Measurements from ENCODE around the gene CNR2. TPM values are rescaled to one million over a fixed set of nuclear protein-coding genes. Genes with fewer than 3 reads are reported as not detected.

The CNR2 gene
- total RNA-seq, 4 donors from 2014 or later: not detected

DNA sequence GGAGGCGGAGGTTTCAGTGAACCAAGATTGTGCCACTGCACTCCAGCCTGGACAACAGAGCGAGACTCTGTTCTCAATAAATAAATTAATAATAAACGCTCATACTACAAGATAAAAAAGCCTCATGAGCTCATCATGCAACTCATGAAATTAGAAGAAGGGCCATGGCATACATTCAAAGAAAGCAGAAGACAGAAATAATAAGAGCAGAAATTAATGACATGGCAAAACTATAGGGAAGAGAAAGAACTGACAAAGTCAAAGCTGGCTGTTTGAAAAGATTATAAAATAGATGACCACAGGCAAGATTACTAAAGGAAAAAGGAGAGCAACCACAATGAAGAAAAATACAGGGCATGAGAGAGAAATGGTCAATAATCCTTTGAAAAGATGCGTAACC, 30.4 kb downstream of the CNR2 start:
- H3K4me3 ChIP-seq (ENCODE audit: low read depth, poor library complexity, severe bottlenecking): no peak overlapping the region
- TF ChIP-seq, protein P1, sequence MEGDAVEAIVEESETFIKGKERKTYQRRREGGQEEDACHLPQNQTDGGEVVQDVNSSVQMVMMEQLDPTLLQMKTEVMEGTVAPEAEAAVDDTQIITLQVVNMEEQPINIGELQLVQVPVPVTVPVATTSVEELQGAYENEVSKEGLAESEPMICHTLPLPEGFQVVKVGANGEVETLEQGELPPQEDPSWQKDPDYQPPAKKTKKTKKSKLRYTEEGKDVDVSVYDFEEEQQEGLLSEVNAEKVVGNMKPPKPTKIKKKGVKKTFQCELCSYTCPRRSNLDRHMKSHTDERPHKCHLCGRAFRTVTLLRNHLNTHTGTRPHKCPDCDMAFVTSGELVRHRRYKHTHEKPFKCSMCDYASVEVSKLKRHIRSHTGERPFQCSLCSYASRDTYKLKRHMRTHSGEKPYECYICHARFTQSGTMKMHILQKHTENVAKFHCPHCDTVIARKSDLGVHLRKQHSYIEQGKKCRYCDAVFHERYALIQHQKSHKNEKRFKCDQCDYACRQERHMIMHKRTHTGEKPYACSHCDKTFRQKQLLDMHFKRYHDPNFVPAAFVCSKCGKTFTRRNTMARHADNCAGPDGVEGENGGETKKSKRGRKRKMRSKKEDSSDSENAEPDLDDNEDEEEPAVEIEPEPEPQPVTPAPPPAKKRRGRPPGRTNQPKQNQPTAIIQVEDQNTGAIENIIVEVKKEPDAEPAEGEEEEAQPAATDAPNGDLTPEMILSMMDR (IDR thresholded peaks at IDR 0.05): no peak
- TF ChIP-seq POLR2A (IDR thresholded peaks at IDR 0.05): no peak
- DNase-seq (ENCODE audit: low spot score in 2 of 2): no peak
- intact Hi-C loops (cut with DNase I; ENCODE audit: low total_unique reads): no loop called here
- 60 to 89% methylated on average over 4 of the region's 4 CpGs for WGBS, 2 donors

DNA sequence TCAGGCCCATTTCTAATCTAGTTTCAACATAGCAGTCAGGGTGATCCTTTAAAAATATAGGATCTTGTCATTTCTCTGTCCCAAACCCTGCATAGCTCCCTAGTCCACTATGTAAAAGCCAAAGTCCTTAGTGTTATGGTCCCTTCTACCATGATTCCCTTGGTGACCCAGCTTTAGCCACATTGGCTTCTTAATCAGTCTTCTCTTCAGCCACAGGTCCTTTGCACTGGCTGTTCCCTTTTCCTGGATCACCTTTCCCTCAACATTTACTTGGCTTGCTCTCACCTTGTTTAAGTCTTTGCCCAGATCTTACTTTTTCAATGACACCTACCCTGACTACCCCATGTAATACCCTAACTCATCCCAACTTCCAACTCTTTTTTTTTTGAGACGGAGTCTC, 33.4 kb downstream of the CNR2 start:
- TF ChIP-seq, protein P1 (IDR thresholded peaks at IDR 0.05): no peak
- no peak for TF ChIP-seq POLR2A (IDR thresholded peaks at IDR 0.05)
- intact Hi-C loops (cut with DNase I; ENCODE audit: low total_unique reads): no loop called here
- H3K4me3 ChIP-seq (ENCODE audit: low read depth, poor library complexity, severe bottlenecking): no peak overlapping the region
- DNase-seq (ENCODE audit: low spot score in 2 of 2): no peak
- WGBS, 2 donors: 94 to 100% methylated on average over 1 of the region's 1 CpG

DNA sequence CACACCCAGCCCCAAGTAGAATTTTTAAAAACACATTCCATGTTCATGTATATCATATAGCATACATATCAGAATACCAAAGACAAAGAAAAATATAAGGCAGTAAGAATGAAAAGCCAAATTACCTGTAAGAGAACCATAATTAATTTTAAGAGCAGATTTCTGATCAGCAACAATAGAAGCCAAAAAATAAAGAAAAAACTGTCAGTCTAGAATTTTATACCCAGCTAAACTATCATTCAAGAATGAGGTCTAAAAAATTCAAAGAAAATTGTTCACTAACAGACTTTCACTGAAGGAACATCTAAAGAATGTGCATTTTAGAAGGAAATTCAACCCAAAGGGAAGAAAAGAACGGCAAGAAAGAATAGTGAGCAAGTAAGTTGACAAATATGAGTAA, 34.5 kb downstream of the CNR2 start:
- 80 to 90% methylated on average over 1 of the region's 1 CpG for WGBS, 2 donors
- no peak overlapping the region for H3K4me3 ChIP-seq (ENCODE audit: low read depth, poor library complexity, severe bottlenecking)
- no peak for DNase-seq (ENCODE audit: low spot score in 2 of 2)
- intact Hi-C loops (cut with DNase I; ENCODE audit: low total_unique reads): no loop called here
- TF ChIP-seq, protein P1 (IDR thresholded peaks at IDR 0.05): no peak
- no peak for TF ChIP-seq POLR2A (IDR thresholded peaks at IDR 0.05)

DNA sequence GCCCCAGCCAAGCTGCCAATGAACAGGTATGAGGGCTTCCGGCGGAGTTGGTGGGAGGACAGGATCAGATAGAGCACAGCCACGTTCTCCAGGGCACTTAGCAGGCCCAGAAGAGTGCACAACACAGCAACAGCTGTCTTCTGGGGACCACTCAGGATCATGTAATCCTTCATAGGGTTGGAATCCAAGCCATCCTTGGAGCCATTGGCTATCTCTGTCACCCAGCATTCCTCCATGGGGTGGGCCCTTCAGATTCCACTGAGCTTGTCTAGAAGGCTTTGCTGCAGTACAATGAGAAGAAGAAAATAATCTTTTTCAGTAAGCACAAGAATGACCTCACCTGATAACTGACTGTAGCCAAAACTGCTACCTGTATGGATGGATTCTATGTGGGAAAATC, 37.8 kb downstream of the CNR2 start:
- intact Hi-C loops (cut with DNase I; ENCODE audit: low total_unique reads): no loop called here
- no peak for TF ChIP-seq POLR2A (IDR thresholded peaks at IDR 0.05)
- TF ChIP-seq, protein P1 (IDR thresholded peaks at IDR 0.05): no peak
- no peak overlapping the region for H3K4me3 ChIP-seq (ENCODE audit: low read depth, poor library complexity, severe bottlenecking)
- WGBS, 2 donors: 73 to 93% methylated on average over 3 of the region's 3 CpGs
- DNase-seq (ENCODE audit: low spot score in 2 of 2): no peak

DNA sequence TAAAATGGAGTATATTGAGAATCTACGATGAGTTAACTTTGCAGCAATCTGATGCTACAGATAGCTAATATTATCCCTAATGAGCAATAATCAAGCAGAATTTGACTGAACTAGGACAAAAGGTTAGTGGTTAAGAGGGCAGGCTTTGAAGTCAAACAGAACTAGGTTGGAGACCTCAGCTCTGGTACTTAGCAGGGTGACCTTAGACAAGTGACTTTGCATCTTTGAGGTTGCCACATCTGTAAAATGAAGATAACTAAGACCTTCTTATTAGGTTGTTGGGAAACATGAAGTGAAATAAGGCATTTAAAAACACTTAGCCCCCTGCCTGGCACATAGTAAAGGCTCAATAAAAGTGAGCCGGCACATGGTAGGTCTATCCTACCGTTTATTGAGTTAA, 40.7 kb downstream of the CNR2 start:
- DNase-seq (ENCODE audit: low spot score in 2 of 2): no peak
- H3K4me3 ChIP-seq (ENCODE audit: low read depth, poor library complexity, severe bottlenecking): no peak overlapping the region
- WGBS, 2 donors: 79 to 84% methylated on average over 3 of the region's 3 CpGs
- intact Hi-C loops (cut with DNase I; ENCODE audit: low total_unique reads): no loop called here
- TF ChIP-seq, protein P1 (IDR thresholded peaks at IDR 0.05): no peak
- TF ChIP-seq POLR2A (IDR thresholded peaks at IDR 0.05): no peak

DNA sequence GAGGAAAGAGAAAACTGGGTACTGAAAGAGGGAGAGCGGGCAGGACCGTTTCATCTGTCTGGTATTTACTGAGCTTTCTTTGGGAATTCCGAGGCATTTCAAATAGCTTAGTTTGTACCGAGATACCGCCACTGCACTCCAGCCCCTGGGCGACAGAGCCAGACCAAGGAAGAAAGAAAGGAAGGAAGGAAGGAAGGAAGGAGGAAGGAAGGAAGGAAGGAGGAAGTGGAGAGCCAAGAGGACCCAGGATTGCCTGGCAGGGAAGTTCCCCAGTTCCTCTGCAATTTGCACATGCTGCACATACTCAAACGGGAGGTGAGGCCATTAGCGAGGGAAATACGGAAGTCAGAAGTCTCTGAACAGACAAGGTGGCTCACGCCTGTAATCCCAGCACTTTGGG, 44.1 kb downstream of the CNR2 start:
- TF ChIP-seq, protein P1 (IDR thresholded peaks at IDR 0.05): no peak
- no peak for TF ChIP-seq POLR2A (IDR thresholded peaks at IDR 0.05)
- peak overlapping the region; percentile 8 for H3K4me3 ChIP-seq (ENCODE audit: low read depth, poor library complexity, severe bottlenecking)
- intact Hi-C loops (cut with DNase I; ENCODE audit: low total_unique reads): no loop called here
- WGBS, 2 donors: 62 to 70% methylated on average over 10 of the region's 10 CpGs
- DNase-seq (ENCODE audit: low spot score in 2 of 2): no peak

Measured in lower leg skin (tissue), 4 donors.